ENCODE measurements around the gene SHE.
"Not testable (repeated sequence)": the region's sequence is repeated elsewhere in the genome, so short reads cannot be mapped to it uniquely, and the experiment has no call there.

Gene SHE

DNA sequence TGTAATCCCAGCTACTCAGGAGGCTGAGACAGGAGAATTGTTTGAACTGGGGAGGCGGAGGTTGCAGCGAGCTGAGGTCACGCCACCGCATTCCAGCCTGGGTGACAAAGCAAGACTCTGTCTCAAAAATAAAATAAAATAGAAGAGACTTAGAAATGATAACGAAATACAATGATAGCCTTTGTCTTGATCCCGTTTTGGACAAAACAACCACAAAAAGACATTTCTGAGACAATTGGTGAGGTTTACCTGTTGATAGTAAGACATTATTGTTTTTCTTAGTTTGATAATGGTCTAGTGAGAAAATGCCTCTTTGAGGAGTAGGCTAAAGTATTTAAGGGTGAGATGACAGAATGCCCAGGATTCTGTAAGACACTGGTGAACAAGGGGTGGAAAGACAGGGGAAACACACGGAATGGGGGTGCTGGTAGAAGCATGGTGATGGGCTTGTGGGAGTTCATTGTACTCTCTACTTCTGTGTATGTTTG, 11.9 kb upstream of the SHE start:
- DNase-seq = no peak

DNA sequence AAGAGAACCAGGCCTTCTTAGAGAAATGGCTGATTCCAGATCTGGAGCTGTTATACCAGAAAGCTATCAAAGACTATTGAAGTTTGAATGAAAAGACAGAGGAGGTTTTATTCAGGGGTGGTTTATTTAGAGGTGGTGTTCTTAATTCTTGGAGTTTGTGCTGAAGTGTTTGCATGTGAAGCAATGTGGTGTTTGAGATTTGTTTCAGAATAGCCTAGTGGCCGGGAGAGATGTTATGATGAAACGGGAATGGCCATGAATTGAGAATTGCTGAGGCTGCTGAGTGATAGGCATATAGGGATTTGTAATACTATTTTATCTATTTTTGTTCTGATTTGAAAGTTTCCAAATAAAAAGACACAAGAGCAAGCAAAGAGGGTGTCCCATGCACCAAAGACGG, 10.5 kb upstream of the SHE start:
- no peak for DNase-seq

DNA sequence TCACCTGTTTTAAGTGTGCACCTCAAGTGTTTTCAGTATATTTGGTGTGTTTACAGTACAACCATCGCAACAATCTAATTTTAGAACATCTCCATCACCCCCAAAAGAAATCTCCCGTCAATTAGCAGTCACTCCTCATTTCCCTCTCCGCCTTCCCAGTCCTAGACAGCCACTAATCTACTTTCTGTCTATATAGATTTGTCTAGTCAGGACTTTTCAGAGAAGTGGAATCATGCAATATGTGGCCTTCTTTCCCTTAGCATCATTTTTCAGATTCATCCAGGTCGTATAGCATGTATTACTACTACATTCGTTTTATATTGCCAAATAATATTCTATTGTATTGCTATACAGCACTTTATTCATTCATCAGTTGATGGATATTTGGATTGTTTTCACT, 1.7 kb upstream of the SHE start:
- DNase-seq = no peak

DNA sequence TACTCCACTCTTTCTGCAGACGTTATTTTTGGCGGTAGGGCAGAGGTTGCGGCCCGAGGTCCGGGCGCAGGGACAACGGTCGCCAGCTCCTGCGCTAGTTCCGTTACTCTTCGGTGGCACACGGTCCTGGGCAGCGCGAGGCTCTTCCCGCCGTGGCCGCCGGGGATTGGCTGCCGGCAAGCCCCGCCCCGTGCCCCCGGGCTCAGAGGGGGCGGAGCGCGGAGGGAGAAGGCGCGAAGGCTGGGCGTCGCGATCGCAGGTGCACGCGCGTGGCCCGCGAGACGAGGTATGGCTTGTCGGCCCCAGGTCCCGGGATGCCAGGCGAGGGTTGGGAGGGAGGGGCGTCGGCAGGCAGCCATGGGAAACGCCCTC, 518 bp upstream of the SHE start:
- DNase-seq = no peak

DNA sequence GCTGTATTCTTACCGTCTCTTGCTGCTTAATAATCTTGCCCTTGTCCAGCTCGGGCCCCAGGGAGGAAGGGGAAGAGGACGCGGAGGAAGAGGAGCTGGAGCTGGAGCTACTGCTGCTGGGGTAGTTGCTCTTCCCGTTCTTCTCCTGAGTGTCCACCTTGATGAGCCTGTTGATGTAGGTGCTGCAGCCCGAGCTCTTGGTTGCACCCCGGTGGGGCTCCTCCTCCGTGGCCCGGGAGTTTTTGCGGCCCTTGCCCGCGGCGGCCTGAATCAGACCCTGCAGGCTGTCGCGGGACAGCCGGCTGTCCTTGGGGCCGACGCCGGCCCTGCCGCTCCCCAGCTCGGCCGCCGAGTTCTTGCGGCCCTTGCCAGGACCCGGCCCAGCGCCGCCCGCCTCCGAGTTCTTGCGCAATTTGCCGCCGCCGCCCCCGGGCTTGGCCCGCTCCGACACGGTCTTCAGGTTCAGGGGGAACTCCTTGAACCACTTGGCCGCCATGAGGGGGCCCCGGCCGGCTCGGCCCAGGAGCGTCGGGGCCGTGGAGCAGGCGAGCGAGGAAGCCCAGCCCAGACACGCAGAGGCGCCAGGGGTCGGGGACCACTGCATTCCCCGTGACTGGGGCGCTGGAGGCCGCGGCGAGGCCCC, 668 bp downstream of the SHE start:
- DNase-seq = peak in 1 of 56 donors; percentile 7

DNA sequence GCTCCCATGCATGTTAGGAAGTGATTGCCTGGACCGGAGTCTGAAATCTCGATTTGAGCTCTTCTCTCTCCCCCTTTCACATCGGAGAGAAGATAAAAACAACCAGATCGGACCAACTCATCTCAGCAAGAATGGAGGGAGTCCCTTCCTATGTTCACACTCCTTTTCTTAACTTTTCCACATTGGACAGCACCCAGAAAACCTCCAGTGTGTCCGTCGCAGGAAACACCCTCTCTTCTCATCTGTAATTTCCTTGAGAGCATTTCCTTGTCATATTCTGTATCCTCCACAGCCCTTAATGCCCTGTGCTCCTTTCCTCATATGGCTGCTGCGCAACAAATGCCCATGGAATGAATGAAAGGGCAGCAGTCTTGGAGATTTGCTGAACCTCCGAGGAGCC, 1.7 kb downstream of the SHE start:
- DNase-seq = no peak

DNA sequence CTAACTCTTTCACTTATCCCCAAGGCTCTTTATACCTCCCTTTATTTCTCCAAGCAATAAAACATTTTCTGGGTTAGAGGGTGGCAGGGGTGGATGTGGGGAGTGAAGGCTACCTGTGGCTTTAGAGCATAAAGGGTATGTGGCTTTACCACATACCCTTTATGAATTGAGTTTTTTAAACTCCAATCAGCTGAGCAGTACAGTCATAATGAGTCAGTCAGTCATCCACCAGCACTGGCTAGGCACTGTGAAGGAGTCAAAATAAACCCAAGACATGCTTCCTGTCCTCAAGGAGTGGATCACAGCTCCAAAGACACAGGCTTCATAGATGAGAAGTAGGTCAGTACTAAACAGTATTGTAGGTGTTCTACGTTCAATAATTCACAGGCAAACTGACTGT, 2.8 kb downstream of the SHE start:
- no peak for DNase-seq

DNA sequence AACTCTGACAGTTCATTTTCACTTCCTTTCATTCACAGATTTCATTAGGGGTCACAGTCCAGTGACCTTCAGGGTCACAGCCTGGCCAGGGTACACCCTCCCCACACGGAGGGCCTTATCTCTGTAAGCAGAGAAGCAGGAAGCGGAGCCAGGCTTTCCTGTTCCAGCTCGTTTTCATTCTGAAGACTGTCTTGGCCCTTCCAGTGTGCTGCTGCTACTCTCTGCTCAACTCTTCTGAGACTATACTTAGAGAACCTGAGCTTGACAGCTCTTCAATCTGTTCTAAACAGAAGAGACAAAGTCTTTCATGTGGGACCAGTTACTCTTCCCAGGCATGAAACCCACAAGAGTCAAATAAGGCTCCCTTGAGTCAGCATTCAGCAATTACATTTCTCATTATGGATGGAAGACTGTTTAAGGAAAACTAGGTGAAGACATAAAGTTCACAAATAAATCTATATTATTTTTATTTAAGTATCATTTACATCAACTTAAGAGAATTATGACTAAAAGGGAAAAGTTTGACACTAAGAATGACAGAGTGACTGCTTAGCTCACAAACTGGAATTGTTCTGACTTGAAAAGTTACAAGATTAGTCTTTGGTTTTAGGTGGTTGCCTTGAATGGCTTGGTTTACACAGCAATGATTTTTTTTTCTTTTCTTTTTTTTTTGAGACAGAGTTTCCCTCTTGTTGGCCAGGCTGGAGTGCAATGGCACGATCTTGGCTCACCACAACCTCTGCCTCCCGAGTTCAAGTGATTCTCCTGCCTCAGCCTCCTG, 5.0 kb downstream of the SHE start:
- DNase-seq = no peak

DNA sequence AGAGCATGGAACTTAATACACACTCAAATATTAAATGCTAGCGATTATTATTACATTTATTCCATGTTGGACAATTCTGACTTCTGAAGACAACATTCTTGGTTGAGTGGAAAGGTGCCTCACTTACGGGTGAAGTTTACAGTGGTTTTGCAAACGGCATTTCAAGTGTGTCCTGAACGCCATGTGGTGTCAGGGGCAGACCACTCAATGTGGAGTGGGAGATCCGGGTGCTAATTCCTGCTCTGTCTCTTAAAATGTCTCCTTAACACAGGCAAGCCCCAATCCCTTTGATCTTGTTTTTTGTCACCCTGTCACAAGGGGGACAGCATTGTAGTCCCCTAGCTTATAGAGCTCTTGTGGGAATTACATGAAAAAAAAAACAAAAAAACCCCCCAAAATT, 5.8 kb downstream of the SHE start:
- no peak for DNase-seq

DNA sequence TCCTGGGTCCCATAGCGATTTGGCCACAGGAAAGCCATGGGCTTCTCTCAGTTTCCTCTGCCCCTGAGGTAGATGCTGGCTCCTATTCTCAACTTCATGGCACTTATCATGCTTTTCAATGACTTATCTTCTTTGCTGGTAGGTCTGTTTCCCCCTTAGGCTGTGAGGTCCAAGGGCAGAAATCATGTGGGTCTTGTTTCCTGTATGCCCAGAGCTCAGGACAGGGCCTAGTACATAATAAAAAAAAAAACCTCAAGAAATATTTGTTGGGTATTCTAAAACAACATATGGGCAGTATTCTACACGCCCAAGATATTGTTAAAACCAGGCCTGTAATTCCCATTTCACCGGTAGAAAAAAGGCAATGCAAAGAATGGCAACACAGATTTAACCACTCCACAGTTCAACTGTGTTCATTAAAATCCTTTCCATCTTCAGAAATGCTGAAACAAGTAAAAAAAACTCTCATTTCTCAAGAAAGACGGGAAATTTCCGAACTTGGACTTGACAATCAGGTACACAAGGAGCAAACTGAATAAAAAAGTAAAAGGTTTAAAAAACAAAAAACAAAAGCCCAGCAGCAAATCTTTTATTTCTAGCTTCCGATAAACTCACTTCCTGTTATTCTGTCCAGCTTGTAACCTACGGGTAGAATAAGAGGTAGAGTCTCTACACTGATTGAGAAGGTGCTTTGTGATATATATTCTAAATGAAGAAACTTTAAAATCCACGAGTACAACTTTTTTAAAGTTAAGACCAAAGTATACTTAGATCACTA, 6.5 kb downstream of the SHE start:
- DNase-seq = no peak

DNA sequence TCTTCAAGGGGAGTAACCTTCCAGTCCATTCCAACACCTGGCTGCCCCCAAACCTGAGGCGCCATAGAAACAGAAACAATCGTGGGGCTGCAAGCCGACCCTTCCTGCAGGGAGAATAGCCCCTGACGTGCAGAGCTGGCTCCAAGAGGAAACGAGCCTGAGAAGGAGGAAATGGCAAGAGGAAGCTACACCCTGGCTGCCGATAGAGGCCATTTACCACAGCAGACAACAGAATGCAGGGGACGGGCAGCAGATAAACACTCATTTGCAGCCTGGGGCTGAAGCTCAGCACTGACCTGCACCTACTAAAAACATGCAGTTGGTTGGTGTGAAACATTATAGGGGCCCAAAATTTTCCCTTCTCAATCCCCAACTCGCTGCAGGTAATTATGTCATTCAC, 8.9 kb downstream of the SHE start:
- peak in 4 of 56 donors; percentile 7 to 29 (median 22) for DNase-seq

DNA sequence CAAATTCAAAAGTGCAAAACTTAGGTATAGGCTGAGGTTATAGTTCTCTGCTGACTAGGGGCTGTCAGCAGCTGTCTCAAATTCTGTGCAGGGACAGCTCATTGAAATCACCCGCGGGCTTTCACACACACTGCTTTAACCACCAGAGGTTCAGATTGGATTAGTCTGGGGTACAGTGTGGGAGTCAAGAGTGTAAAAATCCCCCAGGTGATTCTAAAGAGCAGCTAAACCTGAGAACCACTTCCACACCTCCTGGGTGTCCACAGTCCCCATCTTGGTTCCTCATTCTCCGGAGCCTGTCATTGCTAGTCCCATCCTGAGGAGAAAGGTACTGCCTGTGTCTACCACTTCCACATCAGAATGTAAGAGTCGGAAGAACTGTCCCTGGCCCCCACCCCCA, 10.1 kb downstream of the SHE start:
- DNase-seq = no peak

DNA sequence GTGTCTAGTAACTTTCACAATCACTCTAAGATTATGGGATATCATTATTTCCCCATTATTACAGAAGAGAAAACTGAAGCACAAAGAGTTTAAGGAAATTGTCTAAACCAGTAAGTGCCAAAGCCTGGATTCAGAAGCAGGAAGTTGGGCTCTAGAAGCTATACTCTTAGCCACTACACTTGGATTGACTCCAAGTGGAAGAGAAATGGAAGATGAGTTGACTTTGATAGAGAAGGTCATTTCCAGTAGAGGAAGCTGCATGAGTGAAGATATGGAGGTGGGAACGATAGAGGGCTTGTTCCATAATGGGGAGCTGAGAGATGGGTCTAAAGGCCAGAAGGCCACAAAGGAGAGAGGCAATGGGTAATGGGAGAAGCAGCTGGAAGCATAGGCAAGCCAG, 11.9 kb downstream of the SHE start:
- no peak for DNase-seq

DNA sequence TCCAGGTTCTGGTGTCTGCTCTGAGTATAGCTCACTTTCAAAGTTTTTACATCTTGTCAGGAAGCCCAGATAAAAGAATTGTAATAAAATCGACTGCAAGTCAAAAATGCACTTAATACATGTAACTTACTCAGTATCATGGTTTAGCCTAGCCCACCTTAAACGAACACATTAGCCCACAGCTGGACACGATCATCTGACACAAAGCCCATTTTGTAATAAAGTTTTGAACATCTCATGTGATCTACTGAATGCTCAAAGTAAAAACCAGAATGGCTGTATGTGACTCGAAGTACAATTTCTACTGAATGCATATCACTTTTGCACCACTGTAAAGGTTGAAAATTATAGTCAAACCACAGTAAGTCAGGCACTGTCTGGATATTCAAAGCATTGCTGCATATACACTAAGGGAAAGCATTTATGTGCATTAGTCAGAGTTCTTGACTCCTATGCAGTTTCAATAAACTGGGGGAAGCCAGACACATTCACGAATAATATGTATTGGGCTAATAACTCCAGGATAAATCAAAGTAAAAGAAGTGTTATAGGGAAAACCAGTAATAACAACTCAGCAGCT, 12.4 kb downstream of the SHE start:
- DNase-seq = no peak

DNA sequence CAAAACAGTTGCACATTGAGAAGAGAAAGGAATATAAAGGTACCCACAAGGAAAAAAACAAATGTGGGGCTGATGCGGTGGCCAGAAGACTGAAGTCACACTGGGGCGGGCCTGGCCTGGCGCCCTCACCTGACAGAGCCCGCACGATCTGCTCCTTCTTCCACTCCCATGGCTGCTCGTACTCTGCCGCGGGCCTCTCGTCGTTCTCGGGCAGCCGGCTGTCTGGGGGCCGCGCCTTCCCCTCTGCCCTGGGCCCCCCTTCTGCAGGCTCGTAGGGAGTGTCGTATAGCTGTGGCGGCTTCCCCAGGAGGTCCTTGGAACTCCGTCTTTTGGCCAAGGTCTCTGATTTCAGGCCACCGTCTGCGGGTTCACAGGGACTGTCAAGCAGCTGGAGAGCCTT, 13.3 kb downstream of the SHE start:
- DNase-seq = no peak

DNA sequence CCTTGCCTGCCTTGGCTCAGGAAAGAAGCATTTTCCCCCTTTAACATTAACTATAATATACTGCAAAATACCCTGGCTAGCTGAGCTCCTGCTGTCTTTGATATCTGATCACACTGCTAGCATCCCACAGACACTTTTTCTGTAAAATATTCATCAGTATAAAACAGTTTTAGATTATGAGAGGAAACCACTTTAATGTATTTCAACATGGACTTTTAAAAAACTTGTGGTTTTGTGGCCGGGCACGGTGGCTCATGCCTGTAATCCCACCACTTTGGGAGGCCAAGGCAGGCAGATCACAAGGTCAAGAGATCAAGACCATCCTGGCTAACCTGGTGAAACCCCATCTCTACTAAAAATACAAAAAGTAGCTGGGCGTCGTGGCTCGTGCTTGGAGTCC, 15.5 kb downstream of the SHE start:
- DNase-seq = not testable (repeated sequence)

DNA sequence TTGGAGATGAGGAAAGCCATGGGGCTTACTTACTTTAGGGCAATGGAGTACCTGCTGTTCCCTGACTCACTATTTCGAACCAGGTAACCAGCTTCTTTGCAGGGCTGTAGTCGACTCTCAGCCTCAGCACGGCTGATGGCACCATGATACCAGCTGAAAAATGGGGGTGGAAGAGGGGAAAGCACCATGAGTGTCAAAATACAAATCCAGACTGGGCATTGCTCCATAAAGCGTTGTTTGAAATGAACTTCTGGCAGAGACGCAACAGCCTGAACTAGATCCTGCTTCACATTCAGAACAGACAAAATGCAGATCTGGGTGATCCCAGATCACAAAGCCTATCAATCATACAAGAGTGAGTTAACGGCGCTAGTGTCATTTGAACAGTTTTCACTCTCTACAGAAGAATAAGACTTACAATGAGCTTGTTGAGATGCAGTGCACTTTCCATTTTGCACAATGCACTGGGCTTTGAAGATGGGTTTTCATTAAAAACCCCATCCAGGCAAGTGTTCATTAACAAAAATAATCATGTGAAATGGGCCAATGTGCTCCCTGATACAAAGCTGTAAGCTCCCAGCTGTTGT, 16.2 kb downstream of the SHE start:
- no peak for DNase-seq

DNA sequence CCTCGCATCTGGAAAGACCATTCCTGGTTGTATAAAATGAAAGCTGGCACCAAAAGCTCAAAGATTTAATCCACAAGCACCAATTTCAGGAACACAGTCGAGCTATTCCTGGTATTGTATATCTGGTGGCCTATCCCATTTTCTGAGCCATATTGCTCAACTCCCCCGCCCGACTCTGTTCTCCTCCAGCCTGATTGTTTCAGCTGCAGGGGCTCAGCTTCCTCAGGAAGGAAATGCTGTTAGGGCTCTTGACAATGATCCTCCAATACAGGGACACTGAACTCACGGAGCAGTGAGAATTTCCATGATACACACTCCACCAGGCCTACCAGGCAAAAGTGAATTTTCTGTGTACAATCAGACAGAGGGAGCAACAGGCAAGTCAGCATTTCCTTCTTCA, 17.1 kb downstream of the SHE start:
- no peak for DNase-seq

DNA sequence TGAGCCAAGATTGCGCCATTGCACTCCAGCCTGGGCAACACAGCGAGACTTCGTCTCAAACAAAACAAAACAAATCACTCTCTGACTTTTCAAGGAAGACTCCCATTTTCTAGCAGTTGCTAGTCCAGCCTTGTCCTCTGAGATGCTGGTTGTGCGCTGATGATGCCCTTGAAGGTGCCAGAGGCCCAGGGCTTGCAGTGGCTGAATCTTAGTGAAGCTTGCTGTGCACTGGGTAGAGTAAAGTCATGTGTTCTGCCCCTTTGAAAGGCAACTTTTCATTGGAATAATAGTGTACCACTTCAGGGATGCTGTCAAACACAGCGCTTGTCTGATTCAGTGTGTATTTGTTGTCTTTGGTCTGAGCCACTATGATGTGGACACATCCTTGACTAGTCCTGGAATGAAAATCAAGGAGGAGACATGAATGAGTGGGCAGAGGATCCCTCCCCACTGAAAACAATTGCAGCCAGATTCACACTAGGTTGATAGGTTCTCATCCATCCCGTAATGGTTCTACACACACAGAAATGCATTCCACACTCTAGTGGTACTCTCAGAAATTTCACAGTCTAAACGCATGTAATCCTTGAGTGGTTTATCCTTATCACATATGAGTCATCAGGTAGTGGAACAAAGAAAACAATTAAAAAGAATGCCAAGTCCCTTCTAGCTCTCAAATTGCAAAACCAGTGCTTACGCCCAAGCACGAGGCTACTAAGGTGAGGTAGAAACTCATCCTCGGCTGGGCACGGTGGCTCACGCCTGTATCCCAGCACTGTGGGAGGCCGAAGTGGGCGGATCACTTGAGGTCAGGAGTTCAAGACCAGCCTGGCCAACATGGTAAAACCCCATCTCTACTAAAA, 18.0 kb downstream of the SHE start:
- no peak for DNase-seq

DNA sequence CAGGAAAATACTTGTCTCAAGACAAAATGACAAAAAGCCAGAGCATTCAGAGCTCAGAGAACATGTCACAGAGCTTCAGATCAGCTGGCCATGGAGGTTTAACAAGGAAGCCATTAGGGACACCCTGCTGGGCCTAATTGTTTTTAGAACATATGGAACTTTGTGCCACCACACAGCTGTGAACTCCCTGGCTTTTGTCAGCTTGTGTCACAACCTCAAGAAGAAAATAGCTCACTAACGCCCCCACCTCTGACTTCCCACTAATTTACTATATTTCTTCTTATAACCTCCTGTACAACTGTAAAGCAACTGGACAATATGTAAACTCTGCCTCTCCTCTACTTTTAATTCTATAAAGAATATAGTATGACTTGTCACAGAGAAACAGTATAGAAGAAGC, 21.2 kb downstream of the SHE start:
- no peak for DNase-seq

Measured in nucleus accumbens (tissue), 56 donors.